ENCODE data around the gene NKG7.
A peak's percentile ranks its signal among the peaks of the same experiment; 100 is the strongest.
"Not testable (repeated sequence)": the region's sequence is repeated elsewhere in the genome, so short reads cannot be mapped to it uniquely, and the experiment has no call there.

The NKG7 gene

GRCh38 chr19:51415187-51415586 lies 42.7 kb upstream of the NKG7 start:
- Histone ChIP-seq H3K27ac (no peak overlapping the region), H3K4me3 (no peak overlapping the region)
- no peak for DNase-seq (ENCODE audit: low spot score)
- TF ChIP-seq CTCF (IDR thresholded peaks at IDR 0.05), result no peak

GRCh38 chr19:51410950-51411748 lies 38.7 kb upstream of the NKG7 start:
- TF ChIP-seq CTCF (IDR thresholded peaks at IDR 0.05), result no peak
- H3K27ac ChIP-seq, result no peak overlapping the region
- DNase-seq (ENCODE audit: low spot score), result no peak
- no peak overlapping the region for H3K4me3 ChIP-seq

- H3K4me3 ChIP-seq, result no peak overlapping the region
- DNase-seq (ENCODE audit: low spot score), result no peak
- no peak overlapping the region for H3K27ac ChIP-seq
- TF ChIP-seq CTCF (IDR thresholded peaks at IDR 0.05), result no peak
Measured at GRCh38 chr19:51407511-51408131, 35.2 kb upstream of the NKG7 start.

GRCh38 chr19:51402117-51402516 lies 29.7 kb upstream of the NKG7 start:
- Histone ChIP-seq H3K27ac (no peak overlapping the region), H3K4me3 (no peak overlapping the region)
- TF ChIP-seq CTCF (IDR thresholded peaks at IDR 0.05), result no peak
- DNase-seq (ENCODE audit: low spot score), result no peak

GRCh38 chr19:51399936-51400335 lies 27.5 kb upstream of the NKG7 start:
- not testable (repeated sequence) for H3K4me3 ChIP-seq; DNase-seq (ENCODE audit: low spot score); H3K27ac ChIP-seq

GRCh38 chr19:51399231-51399630 lies 26.8 kb upstream of the NKG7 start:
- no peak for TF ChIP-seq CTCF (IDR thresholded peaks at IDR 0.05)
- no peak overlapping the region for H3K27ac ChIP-seq
- no peak for DNase-seq (ENCODE audit: low spot score)
- no peak overlapping the region for H3K4me3 ChIP-seq

- DNase-seq (ENCODE audit: low spot score), result no peak
- no peak overlapping the region for H3K27ac ChIP-seq
- peak; percentile 25 for TF ChIP-seq CTCF (IDR thresholded peaks at IDR 0.05)
- no peak overlapping the region for H3K4me3 ChIP-seq
Measured at GRCh38 chr19:51398096-51398704, 25.7 kb upstream of the NKG7 start.

GRCh38 chr19:51397453-51397852 lies 25.0 kb upstream of the NKG7 start:
- not testable (repeated sequence) for H3K4me3 ChIP-seq; DNase-seq (ENCODE audit: low spot score); H3K27ac ChIP-seq
